ENCODE data around the gene RCOR2. TPM values are rescaled to one million over a fixed set of nuclear protein-coding genes. Genes with fewer than 3 reads are reported as not detected.
A peak's percentile ranks its signal among the peaks of the same experiment; 100 is the strongest.
"Not testable (repeated sequence)": the region's sequence is repeated elsewhere in the genome, so short reads cannot be mapped to it uniquely, and the experiment has no call there.

The RCOR2 gene
- total RNA-seq (ENCODE audit: low replicate concordance) = 8.1 and 38.1 TPM in 2 replicates
- long read RNA-seq = 0 reads

GRCh38 chr11:63916837-63917691, at the start of gene RCOR2:
RCOR2 (minus strand) TSS chr11:63917164; CDS start chr11:63916456, 708 bp downstream.
- H3K27ac Mint-ChIP-seq = peak within 1 kb of the TSS; percentile 81
- peaks cover 6% of the 10 kb centered on the region for H3K36me3 Mint-ChIP-seq
- TF ChIP-seq, protein P1, sequence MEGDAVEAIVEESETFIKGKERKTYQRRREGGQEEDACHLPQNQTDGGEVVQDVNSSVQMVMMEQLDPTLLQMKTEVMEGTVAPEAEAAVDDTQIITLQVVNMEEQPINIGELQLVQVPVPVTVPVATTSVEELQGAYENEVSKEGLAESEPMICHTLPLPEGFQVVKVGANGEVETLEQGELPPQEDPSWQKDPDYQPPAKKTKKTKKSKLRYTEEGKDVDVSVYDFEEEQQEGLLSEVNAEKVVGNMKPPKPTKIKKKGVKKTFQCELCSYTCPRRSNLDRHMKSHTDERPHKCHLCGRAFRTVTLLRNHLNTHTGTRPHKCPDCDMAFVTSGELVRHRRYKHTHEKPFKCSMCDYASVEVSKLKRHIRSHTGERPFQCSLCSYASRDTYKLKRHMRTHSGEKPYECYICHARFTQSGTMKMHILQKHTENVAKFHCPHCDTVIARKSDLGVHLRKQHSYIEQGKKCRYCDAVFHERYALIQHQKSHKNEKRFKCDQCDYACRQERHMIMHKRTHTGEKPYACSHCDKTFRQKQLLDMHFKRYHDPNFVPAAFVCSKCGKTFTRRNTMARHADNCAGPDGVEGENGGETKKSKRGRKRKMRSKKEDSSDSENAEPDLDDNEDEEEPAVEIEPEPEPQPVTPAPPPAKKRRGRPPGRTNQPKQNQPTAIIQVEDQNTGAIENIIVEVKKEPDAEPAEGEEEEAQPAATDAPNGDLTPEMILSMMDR (conservative IDR thresholded peaks at IDR 0.05) = no peak
- peak within 1 kb of the TSS; percentile 91 for H3K4me3 Mint-ChIP-seq
- no peaks in the 10 kb centered on the region for H3K27me3 Mint-ChIP-seq
- peaks cover 12% of the 10 kb centered on the region for H3K4me1 Mint-ChIP-seq (ENCODE audit: unreplicated experiment)
- DNase-seq (ENCODE audit: extremely low spot score, unreplicated experiment) = peak; percentile 88
- no peaks in the 10 kb centered on the region for H3K9me3 Mint-ChIP-seq

- Mint-ChIP-seq H3K9me3 (no peaks in the 10 kb centered on the region), H3K4me1 (ENCODE audit: unreplicated experiment) (peaks cover 4% of the 10 kb centered on the region), H3K36me3 (no peaks in the 10 kb centered on the region), H3K27ac (no peak overlapping the region), H3K4me3 (no peak overlapping the region), H3K27me3 (no peaks in the 10 kb centered on the region)
- no peak for DNase-seq (ENCODE audit: extremely low spot score, unreplicated experiment)
- TF ChIP-seq, protein P1 (conservative IDR thresholded peaks at IDR 0.05) = no peak
Observed at GRCh38 chr11:63966444-63966843, 49.5 kb upstream of the RCOR2 start.

- not testable (repeated sequence) for H3K27me3 Mint-ChIP-seq; H3K27ac Mint-ChIP-seq; H3K36me3 Mint-ChIP-seq; H3K9me3 Mint-ChIP-seq; H3K4me3 Mint-ChIP-seq; H3K4me1 Mint-ChIP-seq (ENCODE audit: unreplicated experiment); DNase-seq (ENCODE audit: extremely low spot score, unreplicated experiment)
Observed at GRCh38 chr11:63963895-63964294, 46.9 kb upstream of the RCOR2 start.

- Mint-ChIP-seq H3K27ac (no peak overlapping the region), H3K4me3 (no peak overlapping the region), H3K27me3 (no peaks in the 10 kb centered on the region), H3K9me3 (no peaks in the 10 kb centered on the region), H3K36me3 (no peaks in the 10 kb centered on the region), H3K4me1 (ENCODE audit: unreplicated experiment) (peaks cover 4% of the 10 kb centered on the region)
- no peak for DNase-seq (ENCODE audit: extremely low spot score, unreplicated experiment)
- TF ChIP-seq, protein P1 (conservative IDR thresholded peaks at IDR 0.05) = no peak
Observed at GRCh38 chr11:63961608-63962412, 44.8 kb upstream of the RCOR2 start.

- Mint-ChIP-seq H3K27ac (peak overlapping the region; percentile 56), H3K4me1 (ENCODE audit: unreplicated experiment) (no peaks in the 10 kb centered on the region), H3K36me3 (peaks cover 3% of the 10 kb centered on the region), H3K27me3 (no peaks in the 10 kb centered on the region), H3K4me3 (no peak overlapping the region), H3K9me3 (no peaks in the 10 kb centered on the region)
- DNase-seq (ENCODE audit: extremely low spot score, unreplicated experiment) = no peak
- TF ChIP-seq, protein P1 (conservative IDR thresholded peaks at IDR 0.05) = no peak
Observed at GRCh38 chr11:63958008-63958407, 41.0 kb upstream of the RCOR2 start.

- DNase-seq (ENCODE audit: extremely low spot score, unreplicated experiment) = no peak
- TF ChIP-seq, protein P1 (conservative IDR thresholded peaks at IDR 0.05) = no peak
- Mint-ChIP-seq H3K27ac (no peak overlapping the region), H3K4me1 (ENCODE audit: unreplicated experiment) (peaks cover 5% of the 10 kb centered on the region), H3K36me3 (peaks cover 16% of the 10 kb centered on the region), H3K27me3 (no peaks in the 10 kb centered on the region), H3K4me3 (no peak overlapping the region), H3K9me3 (no peaks in the 10 kb centered on the region)
Observed at GRCh38 chr11:63952570-63952969, 35.6 kb upstream of the RCOR2 start.

All from type B pancreatic cell (in vitro differentiated cells).